GM18867 (cell line): ENCODE results near the gene ITGB5.
"Not testable (repeated sequence)": the region's sequence is repeated elsewhere in the genome, so short reads cannot be mapped to it uniquely, and the experiment has no call there.

Source experiments
- ATAC-seq: cut with Tn5 transposase; IDR thresholded peaks from one replicate; pipeline ENCODE4 v1.9.1; 2021; ENCODE audit warnings: mild to moderate bottlenecking, moderate library complexity; ENCODE audit not compliant: unreplicated experiment

ITGB5 gene

GRCh38 chr3:124791142-124791541 is 96.0 kb downstream of the ITGB5 start:
- ATAC-seq: no peak

- ATAC-seq: not testable (repeated sequence)
Observed at GRCh38 chr3:124789103-124789502, 98.1 kb downstream of the ITGB5 start.

- no peak for ATAC-seq
Observed at GRCh38 chr3:124788254-124788745, 98.9 kb downstream of the ITGB5 start.

GRCh38 chr3:124787476-124788195 is 99.5 kb downstream of the ITGB5 start:
- no peak for ATAC-seq

GRCh38 chr3:124786511-124787241 is 100.5 kb downstream of the ITGB5 start:
- ATAC-seq: no peak

- no peak for ATAC-seq
Observed at GRCh38 chr3:124785973-124786372, 101.2 kb downstream of the ITGB5 start.

GRCh38 chr3:124784686-124785382 is 102.3 kb downstream of the ITGB5 start:
- ATAC-seq: peak; percentile 64

GRCh38 chr3:124783696-124784095 is 103.5 kb downstream of the ITGB5 start:
- ATAC-seq: no peak

- not testable (repeated sequence) for ATAC-seq
Observed at GRCh38 chr3:124782377-124782712, 104.8 kb downstream of the ITGB5 start.

GRCh38 chr3:124781476-124782376 is 105.4 kb downstream of the ITGB5 start:
- no peak for ATAC-seq

GRCh38 chr3:124780761-124781475 is 106.2 kb downstream of the ITGB5 start:
- no peak for ATAC-seq

- no peak for ATAC-seq
Observed at GRCh38 chr3:124780356-124780755, 106.8 kb downstream of the ITGB5 start.

GRCh38 chr3:124779751-124780191 is 107.4 kb downstream of the ITGB5 start:
- no peak for ATAC-seq

- no peak for ATAC-seq
Observed at GRCh38 chr3:124779116-124779515, 108.0 kb downstream of the ITGB5 start.

- ATAC-seq: no peak
Observed at GRCh38 chr3:124777762-124778470, 109.2 kb downstream of the ITGB5 start.

- no peak for ATAC-seq
Observed at GRCh38 chr3:124776856-124777255, 110.3 kb downstream of the ITGB5 start.

GRCh38 chr3:124775877-124776276 is 111.3 kb downstream of the ITGB5 start:
- no peak for ATAC-seq

- ATAC-seq: no peak
Observed at GRCh38 chr3:124774841-124775402, 112.2 kb downstream of the ITGB5 start.

- ATAC-seq: no peak
Observed at GRCh38 chr3:124774327-124774718, 112.8 kb downstream of the ITGB5 start.
